ENCODE measurements around the gene UBQLN3.

The UBQLN3 gene

GRCh38 chr11:5531053-5531831 is 21.5 kb upstream of the UBQLN3 start:
- no peaks in the 10 kb centered on the region for H3K9me3 ChIP-seq
- no peak overlapping the region for H3K27ac ChIP-seq
- TF ChIP-seq CTCF (IDR thresholded peaks at IDR 0.05): no peak
- H3K4me1 ChIP-seq (ENCODE audit: control insufficient read depth in 1 of 2, insufficient read depth in 1 of 2, low read depth in 1 of 2, low read length in 1 of 2): peaks cover 7% of the 10 kb centered on the region in 2 experiments
- H3K4me3 ChIP-seq (ENCODE audit: low read depth in 1 of 2, low read length in 1 of 2): no peak overlapping the region
- no peaks in the 10 kb centered on the region for H3K36me3 ChIP-seq
- no peaks in the 10 kb centered on the region for H3K27me3 ChIP-seq

GRCh38 chr11:5528495-5528894 is 18.7 kb upstream of the UBQLN3 start:
- H3K27me3 ChIP-seq: no peaks in the 10 kb centered on the region
- no peak for TF ChIP-seq CTCF (IDR thresholded peaks at IDR 0.05)
- no peaks in the 10 kb centered on the region for H3K4me1 ChIP-seq (ENCODE audit: control insufficient read depth in 1 of 2, insufficient read depth in 1 of 2, low read depth in 1 of 2, low read length in 1 of 2)
- H3K36me3 ChIP-seq: no peaks in the 10 kb centered on the region
- no peak overlapping the region for H3K27ac ChIP-seq
- H3K4me3 ChIP-seq (ENCODE audit: low read depth in 1 of 2, low read length in 1 of 2): no peak overlapping the region
- H3K9me3 ChIP-seq: no peaks in the 10 kb centered on the region

- H3K27me3 ChIP-seq: no peaks in the 10 kb centered on the region
- H3K4me1 ChIP-seq (ENCODE audit: control insufficient read depth in 1 of 2, insufficient read depth in 1 of 2, low read depth in 1 of 2, low read length in 1 of 2): no peaks in the 10 kb centered on the region
- no peak overlapping the region for H3K27ac ChIP-seq
- no peak overlapping the region for H3K4me3 ChIP-seq (ENCODE audit: low read depth in 1 of 2, low read length in 1 of 2)
- TF ChIP-seq CTCF (IDR thresholded peaks at IDR 0.05): no peak
- H3K9me3 ChIP-seq: no peaks in the 10 kb centered on the region
- H3K36me3 ChIP-seq: no peaks in the 10 kb centered on the region
Observed at GRCh38 chr11:5527716-5528115, 18.0 kb upstream of the UBQLN3 start.

- Histone ChIP-seq H3K4me3 (ENCODE audit: low read depth in 1 of 2, low read length in 1 of 2) (no peak overlapping the region), H3K27ac (no peak overlapping the region), H3K27me3 (no peaks in the 10 kb centered on the region), H3K9me3 (no peaks in the 10 kb centered on the region), H3K36me3 (no peaks in the 10 kb centered on the region), H3K4me1 (ENCODE audit: control insufficient read depth in 1 of 2, insufficient read depth in 1 of 2, low read depth in 1 of 2, low read length in 1 of 2) (no peaks in the 10 kb centered on the region)
- no peak for TF ChIP-seq CTCF (IDR thresholded peaks at IDR 0.05)
Observed at GRCh38 chr11:5524756-5525155, 15.0 kb upstream of the UBQLN3 start.

- Histone ChIP-seq H3K4me1 (ENCODE audit: control insufficient read depth in 1 of 2, insufficient read depth in 1 of 2, low read depth in 1 of 2, low read length in 1 of 2) (no peaks in the 10 kb centered on the region), H3K27ac (no peak overlapping the region), H3K36me3 (no peaks in the 10 kb centered on the region), H3K27me3 (no peaks in the 10 kb centered on the region), H3K4me3 (ENCODE audit: low read depth in 1 of 2, low read length in 1 of 2) (no peak overlapping the region), H3K9me3 (no peaks in the 10 kb centered on the region)
- no peak for TF ChIP-seq CTCF (IDR thresholded peaks at IDR 0.05)
Observed at GRCh38 chr11:5522308-5522707, 12.6 kb upstream of the UBQLN3 start.
